ENCODE results near the gene GIGYF2.

Gene GIGYF2

DNA sequence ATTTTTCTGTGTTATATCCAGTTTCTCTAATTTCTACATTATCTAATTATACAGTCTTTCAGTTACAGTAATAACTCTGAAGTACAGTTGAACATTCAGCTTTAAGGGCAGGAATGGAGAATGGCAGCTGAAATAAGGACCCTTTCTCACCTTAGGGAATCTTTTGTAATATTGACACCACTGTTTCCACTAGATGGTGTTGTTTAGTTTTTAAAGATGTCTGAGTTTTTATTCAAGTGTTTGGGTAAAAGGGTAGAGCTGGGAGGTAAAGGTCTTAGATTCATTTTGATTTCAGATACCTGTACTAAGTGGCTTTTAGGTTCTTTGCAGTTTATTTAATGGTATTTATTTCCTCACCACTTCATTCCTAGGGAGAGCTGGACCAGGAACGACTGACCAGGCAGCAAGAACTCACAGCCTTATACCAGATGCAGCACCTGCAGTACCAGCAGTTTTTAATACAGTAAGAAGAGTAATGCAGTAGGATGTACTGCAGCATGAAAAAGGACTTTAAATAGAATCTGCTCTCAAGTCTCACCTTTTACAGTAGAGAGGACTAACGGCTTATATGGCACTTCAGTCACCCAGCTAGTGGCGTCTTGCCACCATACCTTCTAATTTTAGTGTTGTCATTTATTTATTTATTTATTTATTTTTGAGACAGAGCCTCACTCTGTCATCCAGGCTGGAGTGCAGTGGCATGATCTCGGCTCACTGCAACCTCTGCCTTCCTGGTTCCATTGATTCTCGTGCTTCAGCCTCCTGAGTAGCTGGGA, 112.4 kb downstream of the GIGYF2 start:
- H3K4me3 ChIP-seq (ENCODE audit: low read depth, low read length), result no peak overlapping the region
- TF ChIP-seq, protein P1, sequence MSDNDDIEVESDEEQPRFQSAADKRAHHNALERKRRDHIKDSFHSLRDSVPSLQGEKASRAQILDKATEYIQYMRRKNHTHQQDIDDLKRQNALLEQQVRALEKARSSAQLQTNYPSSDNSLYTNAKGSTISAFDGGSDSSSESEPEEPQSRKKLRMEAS (IDR thresholded peaks at IDR 0.05; ENCODE audit: low read depth, low read length), result no peak
- TF ChIP-seq CTCF (IDR thresholded peaks at IDR 0.05; ENCODE audit: low read depth, low read length), result no peak
- no peak for TF ChIP-seq MYC (IDR thresholded peaks at IDR 0.05; ENCODE audit: low read depth, low read length)
- no peak for TF ChIP-seq POLR2A (IDR thresholded peaks at IDR 0.05; ENCODE audit: extremely low read depth, insufficient read length)
- DNase-seq (ENCODE audit: low read depth), result peak; percentile 10

- no peak for DNase-seq (ENCODE audit: low read depth)
- TF ChIP-seq MYC (IDR thresholded peaks at IDR 0.05; ENCODE audit: low read depth, low read length) (no peak), POLR2A (IDR thresholded peaks at IDR 0.05; ENCODE audit: extremely low read depth, insufficient read length) (no peak), CTCF (IDR thresholded peaks at IDR 0.05; ENCODE audit: low read depth, low read length) (no peak)
- no peak overlapping the region for H3K4me3 ChIP-seq (ENCODE audit: low read depth, low read length)
Measured at GRCh38 chr2:232810444-232810843, 113.3 kb downstream of the GIGYF2 start.

DNA sequence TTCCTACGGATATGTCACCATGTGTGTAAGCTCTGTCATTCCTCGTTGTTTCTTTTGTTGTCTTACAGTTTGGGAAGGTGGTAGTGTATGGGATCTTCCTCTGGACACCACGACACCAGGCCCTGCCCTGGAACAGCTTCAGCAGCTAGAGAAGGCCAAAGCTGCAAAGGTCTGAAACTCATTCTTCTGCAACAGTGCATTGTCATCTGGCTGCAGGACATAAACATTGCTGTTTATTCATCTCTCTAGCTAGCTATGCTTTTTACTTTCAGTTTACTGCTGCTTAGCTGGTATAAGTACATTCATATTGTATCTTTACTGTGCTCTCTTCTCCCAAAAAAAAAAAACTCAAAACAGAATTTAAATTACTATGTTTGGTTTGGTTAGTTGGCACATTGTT, 118.4 kb downstream of the GIGYF2 start:
- TF ChIP-seq, protein P1 (IDR thresholded peaks at IDR 0.05; ENCODE audit: low read depth, low read length), result no peak
- TF ChIP-seq MYC (IDR thresholded peaks at IDR 0.05; ENCODE audit: low read depth, low read length) (no peak), CTCF (IDR thresholded peaks at IDR 0.05; ENCODE audit: low read depth, low read length) (no peak), POLR2A (IDR thresholded peaks at IDR 0.05; ENCODE audit: extremely low read depth, insufficient read length) (no peak)
- no peak for DNase-seq (ENCODE audit: low read depth)
- no peak overlapping the region for H3K4me3 ChIP-seq (ENCODE audit: low read depth, low read length)

GRCh38 chr2:232816657-232817056, 119.5 kb downstream of the GIGYF2 start:
- no peak for TF ChIP-seq CTCF (IDR thresholded peaks at IDR 0.05; ENCODE audit: low read depth, low read length)
- TF ChIP-seq MYC (IDR thresholded peaks at IDR 0.05; ENCODE audit: low read depth, low read length), result no peak
- TF ChIP-seq POLR2A (IDR thresholded peaks at IDR 0.05; ENCODE audit: extremely low read depth, insufficient read length), result no peak
- TF ChIP-seq, protein P1 (IDR thresholded peaks at IDR 0.05; ENCODE audit: low read depth, low read length), result no peak
- no peak overlapping the region for H3K4me3 ChIP-seq (ENCODE audit: low read depth, low read length)
- DNase-seq (ENCODE audit: low read depth), result no peak

GRCh38 chr2:232817756-232818155, 120.6 kb downstream of the GIGYF2 start:
- TF ChIP-seq, protein P1 (IDR thresholded peaks at IDR 0.05; ENCODE audit: low read depth, low read length), result no peak
- TF ChIP-seq CTCF (IDR thresholded peaks at IDR 0.05; ENCODE audit: low read depth, low read length) (no peak), MYC (IDR thresholded peaks at IDR 0.05; ENCODE audit: low read depth, low read length) (no peak), POLR2A (IDR thresholded peaks at IDR 0.05; ENCODE audit: extremely low read depth, insufficient read length) (no peak)
- no peak for DNase-seq (ENCODE audit: low read depth)
- no peak overlapping the region for H3K4me3 ChIP-seq (ENCODE audit: low read depth, low read length)

All from NB4 (cell line).